Measurements from ENCODE around the gene ARMC5.

DNA sequence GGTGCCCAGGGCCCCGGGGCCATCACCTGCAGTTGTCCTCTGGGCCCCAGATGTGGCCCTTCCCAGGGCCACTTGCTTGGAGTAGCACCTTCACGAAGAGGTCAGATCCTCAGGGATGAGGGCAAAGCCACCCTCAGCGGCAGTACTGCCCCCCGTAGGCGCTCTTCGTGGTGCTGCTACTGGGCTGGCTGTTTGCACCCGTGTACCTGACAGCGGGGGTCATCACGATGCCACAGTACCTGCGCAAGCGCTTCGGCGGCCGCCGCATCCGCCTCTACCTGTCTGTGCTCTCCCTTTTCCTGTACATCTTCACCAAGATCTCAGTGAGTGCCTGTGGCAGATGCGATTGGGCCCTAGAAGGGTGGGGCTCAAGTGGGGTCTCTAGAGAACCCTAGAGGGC, 26.3 kb downstream of the ARMC5 start:
- no peak for TF ChIP-seq POLR2AphosphoS5 (IDR thresholded peaks at IDR 0.05; ENCODE audit: low read depth, low read length)
- TF ChIP-seq, protein P1, sequence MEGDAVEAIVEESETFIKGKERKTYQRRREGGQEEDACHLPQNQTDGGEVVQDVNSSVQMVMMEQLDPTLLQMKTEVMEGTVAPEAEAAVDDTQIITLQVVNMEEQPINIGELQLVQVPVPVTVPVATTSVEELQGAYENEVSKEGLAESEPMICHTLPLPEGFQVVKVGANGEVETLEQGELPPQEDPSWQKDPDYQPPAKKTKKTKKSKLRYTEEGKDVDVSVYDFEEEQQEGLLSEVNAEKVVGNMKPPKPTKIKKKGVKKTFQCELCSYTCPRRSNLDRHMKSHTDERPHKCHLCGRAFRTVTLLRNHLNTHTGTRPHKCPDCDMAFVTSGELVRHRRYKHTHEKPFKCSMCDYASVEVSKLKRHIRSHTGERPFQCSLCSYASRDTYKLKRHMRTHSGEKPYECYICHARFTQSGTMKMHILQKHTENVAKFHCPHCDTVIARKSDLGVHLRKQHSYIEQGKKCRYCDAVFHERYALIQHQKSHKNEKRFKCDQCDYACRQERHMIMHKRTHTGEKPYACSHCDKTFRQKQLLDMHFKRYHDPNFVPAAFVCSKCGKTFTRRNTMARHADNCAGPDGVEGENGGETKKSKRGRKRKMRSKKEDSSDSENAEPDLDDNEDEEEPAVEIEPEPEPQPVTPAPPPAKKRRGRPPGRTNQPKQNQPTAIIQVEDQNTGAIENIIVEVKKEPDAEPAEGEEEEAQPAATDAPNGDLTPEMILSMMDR (IDR thresholded peaks at IDR 0.05 in 2 of 3, conservative IDR thresholded peaks at IDR 0.05 in 1 of 3; ENCODE audit: borderline replicate concordance in 1 of 3, insufficient read depth in 1 of 3, low read depth in 2 of 3, low read length in 2 of 3): no peak
- TF ChIP-seq ZNF274 (IDR thresholded peaks at IDR 0.05; ENCODE audit: low read depth, low read length): no peak
- no peak for TF ChIP-seq POLR2A (IDR thresholded peaks at IDR 0.05; ENCODE audit: borderline replicate concordance, extremely low read depth, insufficient read depth, insufficient read length)
- no peak for TF ChIP-seq EZH2phosphoT487 (IDR thresholded peaks at IDR 0.05; ENCODE audit: borderline replicate concordance)
- TF ChIP-seq, protein P2, sequence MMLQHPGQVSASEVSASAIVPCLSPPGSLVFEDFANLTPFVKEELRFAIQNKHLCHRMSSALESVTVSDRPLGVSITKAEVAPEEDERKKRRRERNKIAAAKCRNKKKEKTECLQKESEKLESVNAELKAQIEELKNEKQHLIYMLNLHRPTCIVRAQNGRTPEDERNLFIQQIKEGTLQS (IDR thresholded peaks at IDR 0.05): no peak
- TF ChIP-seq YY1 (IDR thresholded peaks at IDR 0.05; ENCODE audit: extremely low read depth, insufficient replicate concordance, low read depth, low read length): no peak
- TF ChIP-seq EZH2 (IDR thresholded peaks at IDR 0.05): no peak
- no peak for TF ChIP-seq SRF (IDR thresholded peaks at IDR 0.05; ENCODE audit: low read depth)
- TF ChIP-seq, protein P3, sequence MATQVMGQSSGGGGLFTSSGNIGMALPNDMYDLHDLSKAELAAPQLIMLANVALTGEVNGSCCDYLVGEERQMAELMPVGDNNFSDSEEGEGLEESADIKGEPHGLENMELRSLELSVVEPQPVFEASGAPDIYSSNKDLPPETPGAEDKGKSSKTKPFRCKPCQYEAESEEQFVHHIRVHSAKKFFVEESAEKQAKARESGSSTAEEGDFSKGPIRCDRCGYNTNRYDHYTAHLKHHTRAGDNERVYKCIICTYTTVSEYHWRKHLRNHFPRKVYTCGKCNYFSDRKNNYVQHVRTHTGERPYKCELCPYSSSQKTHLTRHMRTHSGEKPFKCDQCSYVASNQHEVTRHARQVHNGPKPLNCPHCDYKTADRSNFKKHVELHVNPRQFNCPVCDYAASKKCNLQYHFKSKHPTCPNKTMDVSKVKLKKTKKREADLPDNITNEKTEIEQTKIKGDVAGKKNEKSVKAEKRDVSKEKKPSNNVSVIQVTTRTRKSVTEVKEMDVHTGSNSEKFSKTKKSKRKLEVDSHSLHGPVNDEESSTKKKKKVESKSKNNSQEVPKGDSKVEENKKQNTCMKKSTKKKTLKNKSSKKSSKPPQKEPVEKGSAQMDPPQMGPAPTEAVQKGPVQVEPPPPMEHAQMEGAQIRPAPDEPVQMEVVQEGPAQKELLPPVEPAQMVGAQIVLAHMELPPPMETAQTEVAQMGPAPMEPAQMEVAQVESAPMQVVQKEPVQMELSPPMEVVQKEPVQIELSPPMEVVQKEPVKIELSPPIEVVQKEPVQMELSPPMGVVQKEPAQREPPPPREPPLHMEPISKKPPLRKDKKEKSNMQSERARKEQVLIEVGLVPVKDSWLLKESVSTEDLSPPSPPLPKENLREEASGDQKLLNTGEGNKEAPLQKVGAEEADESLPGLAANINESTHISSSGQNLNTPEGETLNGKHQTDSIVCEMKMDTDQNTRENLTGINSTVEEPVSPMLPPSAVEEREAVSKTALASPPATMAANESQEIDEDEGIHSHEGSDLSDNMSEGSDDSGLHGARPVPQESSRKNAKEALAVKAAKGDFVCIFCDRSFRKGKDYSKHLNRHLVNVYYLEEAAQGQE (IDR thresholded peaks at IDR 0.05; ENCODE audit: low read depth): no peak
- no peak for TF ChIP-seq RAD21 (IDR thresholded peaks at IDR 0.05; ENCODE audit: low read depth)
- no peak for TF ChIP-seq ZFX (IDR thresholded peaks at IDR 0.05)

Data from HCT116 (cell line).